GM18502 (cell line): Measurements from ENCODE around the gene EIF5AL1.
"Not testable (repeated sequence)": the region's sequence is repeated elsewhere in the genome, so short reads cannot be mapped to it uniquely, and the experiment has no call there.

Experiments
- ATAC-seq: cut with Tn5 transposase; IDR thresholded peaks from one replicate; pipeline ENCODE4 v1.9.1; 2021; ENCODE audit warnings: mild to moderate bottlenecking; ENCODE audit not compliant: unreplicated experiment, poor library complexity

Gene EIF5AL1

GRCh38 chr10:79511891-79512583, at the start of gene EIF5AL1:
EIF5AL1 (plus strand) TSS chr10:79512533; CDS start chr10:79512650, 117 bp downstream.
- not testable (repeated sequence) for ATAC-seq

- ATAC-seq = no peak
These were observed 48.5 kb upstream of the EIF5AL1 start for GRCh38 chr10:79463578-79464496.

- ATAC-seq = no peak
These were observed 47.0 kb upstream of the EIF5AL1 start for GRCh38 chr10:79465341-79465740.

GRCh38 chr10:79468015-79468560, 44.2 kb upstream of the EIF5AL1 start:
- no peak for ATAC-seq

- no peak for ATAC-seq
These were observed 43.3 kb upstream of the EIF5AL1 start for GRCh38 chr10:79468841-79469585.

GRCh38 chr10:79470096-79470495, 42.2 kb upstream of the EIF5AL1 start:
- ATAC-seq = no peak

- ATAC-seq = no peak
These were observed 40.6 kb upstream of the EIF5AL1 start for GRCh38 chr10:79471776-79472175.

GRCh38 chr10:79472449-79472848, 39.9 kb upstream of the EIF5AL1 start:
- no peak for ATAC-seq

GRCh38 chr10:79472951-79473350, 39.4 kb upstream of the EIF5AL1 start:
- ATAC-seq = no peak

- no peak for ATAC-seq
These were observed 38.7 kb upstream of the EIF5AL1 start for GRCh38 chr10:79473496-79474095.

- no peak for ATAC-seq
These were observed 37.1 kb upstream of the EIF5AL1 start for GRCh38 chr10:79475119-79475653.

GRCh38 chr10:79475877-79476276, 36.5 kb upstream of the EIF5AL1 start:
- ATAC-seq = no peak

GRCh38 chr10:79476645-79477044, 35.7 kb upstream of the EIF5AL1 start:
- ATAC-seq = no peak

- no peak for ATAC-seq
These were observed 34.9 kb upstream of the EIF5AL1 start for GRCh38 chr10:79477456-79477855.

GRCh38 chr10:79479283-79479909, 32.9 kb upstream of the EIF5AL1 start:
- ATAC-seq = no peak

- no peak for ATAC-seq
These were observed 30.0 kb upstream of the EIF5AL1 start for GRCh38 chr10:79482304-79482703.

GRCh38 chr10:79482741-79483140, 29.6 kb upstream of the EIF5AL1 start:
- no peak for ATAC-seq

GRCh38 chr10:79483299-79483698, 29.0 kb upstream of the EIF5AL1 start:
- no peak for ATAC-seq

- no peak for ATAC-seq
These were observed 28.4 kb upstream of the EIF5AL1 start for GRCh38 chr10:79483948-79484347.
